ENCODE results near the gene NLGN2.

DNA sequence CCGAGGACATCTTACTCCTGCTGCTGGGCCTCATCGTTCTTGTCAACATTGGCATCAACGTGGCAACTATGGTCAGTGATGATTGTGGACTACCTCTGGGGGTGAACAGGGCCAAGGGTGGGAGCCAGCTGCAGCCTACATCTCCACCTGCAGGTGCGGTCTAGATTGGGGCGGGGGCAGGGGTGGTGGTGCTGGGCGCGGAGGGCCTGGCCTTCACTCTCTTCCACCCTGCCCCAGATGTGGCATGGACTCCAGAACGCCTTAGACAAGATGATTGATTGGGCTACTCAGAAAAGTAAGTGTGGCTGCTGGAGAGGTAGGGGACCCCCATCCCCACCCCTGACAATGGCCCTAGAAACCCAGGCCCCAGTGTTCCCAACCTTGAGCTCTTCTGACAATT, 18.1 kb downstream of the NLGN2 start:
- TF ChIP-seq, protein P1, sequence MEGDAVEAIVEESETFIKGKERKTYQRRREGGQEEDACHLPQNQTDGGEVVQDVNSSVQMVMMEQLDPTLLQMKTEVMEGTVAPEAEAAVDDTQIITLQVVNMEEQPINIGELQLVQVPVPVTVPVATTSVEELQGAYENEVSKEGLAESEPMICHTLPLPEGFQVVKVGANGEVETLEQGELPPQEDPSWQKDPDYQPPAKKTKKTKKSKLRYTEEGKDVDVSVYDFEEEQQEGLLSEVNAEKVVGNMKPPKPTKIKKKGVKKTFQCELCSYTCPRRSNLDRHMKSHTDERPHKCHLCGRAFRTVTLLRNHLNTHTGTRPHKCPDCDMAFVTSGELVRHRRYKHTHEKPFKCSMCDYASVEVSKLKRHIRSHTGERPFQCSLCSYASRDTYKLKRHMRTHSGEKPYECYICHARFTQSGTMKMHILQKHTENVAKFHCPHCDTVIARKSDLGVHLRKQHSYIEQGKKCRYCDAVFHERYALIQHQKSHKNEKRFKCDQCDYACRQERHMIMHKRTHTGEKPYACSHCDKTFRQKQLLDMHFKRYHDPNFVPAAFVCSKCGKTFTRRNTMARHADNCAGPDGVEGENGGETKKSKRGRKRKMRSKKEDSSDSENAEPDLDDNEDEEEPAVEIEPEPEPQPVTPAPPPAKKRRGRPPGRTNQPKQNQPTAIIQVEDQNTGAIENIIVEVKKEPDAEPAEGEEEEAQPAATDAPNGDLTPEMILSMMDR (IDR thresholded peaks at IDR 0.05), result no peak
- no peak for TF ChIP-seq EZH2 (IDR thresholded peaks at IDR 0.05; ENCODE audit: borderline replicate concordance, insufficient read depth, low read depth, low read length, poor library complexity, severe bottlenecking)
